ENCODE measurements around the gene TSPAN18. TPM values are rescaled to one million over a fixed set of nuclear protein-coding genes. Genes with fewer than 3 reads are reported as not detected.

TSPAN18 gene
- total RNA-seq, 1 donor from 2014 or later = 44.9 TPM

DNA sequence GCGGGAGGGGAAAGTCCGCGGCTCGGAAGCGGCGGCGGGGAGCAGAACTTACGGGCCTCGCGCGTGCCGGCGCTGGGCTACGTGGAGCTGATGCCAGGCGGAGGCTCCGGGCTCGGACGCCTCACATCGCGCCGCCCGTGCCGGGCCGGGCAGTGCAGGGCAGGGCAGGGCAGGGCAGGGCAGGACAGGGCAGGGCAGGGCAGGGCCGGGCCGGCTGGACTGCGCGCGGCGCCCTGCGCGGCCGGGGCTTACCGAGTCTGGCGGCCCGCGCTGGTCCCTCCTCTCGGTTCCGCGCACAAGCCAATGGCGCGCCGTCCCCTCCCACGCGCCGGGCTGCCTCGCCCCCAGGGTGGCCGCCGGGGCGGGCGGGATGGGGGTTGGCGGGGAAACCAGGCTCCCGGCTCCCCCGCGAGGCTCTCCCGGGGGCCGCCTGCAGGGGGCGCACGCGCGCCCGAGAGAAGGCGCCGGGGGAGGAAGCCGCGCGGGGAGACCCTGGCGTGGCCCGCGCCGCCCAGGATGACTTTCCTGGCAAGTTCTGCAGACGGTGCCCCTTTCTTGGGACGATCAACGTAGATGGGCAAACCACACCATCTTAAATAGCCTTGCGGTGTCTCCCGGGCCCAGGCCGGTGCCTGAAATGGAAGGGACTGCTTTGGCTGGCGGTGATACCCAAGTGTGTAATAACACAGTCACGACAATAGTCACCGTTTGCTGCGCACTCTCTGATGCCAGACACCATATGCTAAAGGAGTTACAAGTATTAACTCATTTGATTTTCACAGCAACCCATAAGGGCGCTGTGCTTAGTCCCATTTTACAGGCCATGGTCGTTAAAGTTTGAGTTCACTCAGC lies 224.1 kb downstream of the TSPAN18 start, which contains the start of gene TP53I11:
TSS of gene TP53I11 (minus strand) at position 259 of the 852 bp plus-strand sequence. CDS start 12,548 bp downstream, outside the sequence.
- intact Hi-C loops (cut with micrococcal nuclease) = loop anchor here (1.0 to 2.0 kb wide), 3 partner anchors 15 to 196 kb away; partner anchors contain the start of gene PRDM11

DNA sequence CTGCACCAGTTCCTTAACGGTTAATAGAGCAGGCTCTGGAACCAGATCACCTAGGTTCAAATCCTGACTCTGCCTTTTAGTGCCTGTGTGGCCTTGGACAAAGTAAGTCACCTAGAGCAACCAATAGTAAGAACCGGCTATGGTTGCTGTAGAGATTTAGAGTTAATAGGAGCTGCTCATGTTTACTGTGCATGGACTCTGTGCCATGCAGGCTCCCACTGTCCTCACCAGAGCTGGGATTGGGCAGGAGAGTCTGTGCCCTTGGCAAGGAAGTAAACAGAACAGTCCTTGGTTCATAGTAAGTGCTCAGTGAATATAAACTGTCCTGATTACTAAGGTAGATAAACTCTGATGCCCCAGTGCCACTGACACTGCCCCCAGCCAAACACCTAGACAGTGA lies 225.3 kb downstream of the TSPAN18 start:
- intact Hi-C loops (cut with micrococcal nuclease) = no loop called here

DNA sequence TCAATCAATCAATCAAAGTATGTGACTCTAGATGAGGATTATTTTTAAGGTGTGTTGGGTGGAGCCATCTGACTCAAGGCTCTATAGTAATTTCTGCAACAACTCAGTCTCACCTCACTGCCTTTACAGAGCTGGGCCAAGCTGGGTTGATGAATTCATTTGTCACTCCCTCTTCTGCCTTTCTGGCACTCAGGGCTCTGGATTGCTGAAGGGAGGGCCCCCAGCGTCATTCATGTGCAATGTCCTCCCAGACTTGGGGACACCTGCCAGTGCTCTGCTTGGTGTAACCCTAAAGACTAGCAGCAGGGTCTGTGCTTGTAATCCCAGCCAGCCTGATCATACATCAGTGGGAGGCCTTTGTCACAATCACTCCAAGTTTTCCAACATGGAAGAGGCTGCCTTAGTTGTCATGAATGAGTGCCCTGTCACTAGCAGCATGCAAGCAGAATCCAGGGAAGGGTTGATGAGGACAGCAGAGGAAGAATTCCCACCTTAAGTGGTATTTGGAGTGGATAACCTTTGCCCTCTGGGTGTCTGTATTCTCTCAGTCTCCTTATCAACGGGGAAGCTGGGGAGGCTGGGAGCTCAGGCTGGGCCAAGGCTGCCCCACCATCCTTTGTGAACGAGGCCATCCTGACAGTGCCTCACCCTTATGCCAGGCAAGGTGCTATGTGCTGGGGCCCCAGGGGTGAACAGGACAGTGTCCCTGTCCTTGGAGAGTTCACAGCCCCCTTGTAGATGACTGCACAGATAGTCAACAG lies 225.9 kb downstream of the TSPAN18 start:
- intact Hi-C loops (cut with micrococcal nuclease) = no loop called here

DNA sequence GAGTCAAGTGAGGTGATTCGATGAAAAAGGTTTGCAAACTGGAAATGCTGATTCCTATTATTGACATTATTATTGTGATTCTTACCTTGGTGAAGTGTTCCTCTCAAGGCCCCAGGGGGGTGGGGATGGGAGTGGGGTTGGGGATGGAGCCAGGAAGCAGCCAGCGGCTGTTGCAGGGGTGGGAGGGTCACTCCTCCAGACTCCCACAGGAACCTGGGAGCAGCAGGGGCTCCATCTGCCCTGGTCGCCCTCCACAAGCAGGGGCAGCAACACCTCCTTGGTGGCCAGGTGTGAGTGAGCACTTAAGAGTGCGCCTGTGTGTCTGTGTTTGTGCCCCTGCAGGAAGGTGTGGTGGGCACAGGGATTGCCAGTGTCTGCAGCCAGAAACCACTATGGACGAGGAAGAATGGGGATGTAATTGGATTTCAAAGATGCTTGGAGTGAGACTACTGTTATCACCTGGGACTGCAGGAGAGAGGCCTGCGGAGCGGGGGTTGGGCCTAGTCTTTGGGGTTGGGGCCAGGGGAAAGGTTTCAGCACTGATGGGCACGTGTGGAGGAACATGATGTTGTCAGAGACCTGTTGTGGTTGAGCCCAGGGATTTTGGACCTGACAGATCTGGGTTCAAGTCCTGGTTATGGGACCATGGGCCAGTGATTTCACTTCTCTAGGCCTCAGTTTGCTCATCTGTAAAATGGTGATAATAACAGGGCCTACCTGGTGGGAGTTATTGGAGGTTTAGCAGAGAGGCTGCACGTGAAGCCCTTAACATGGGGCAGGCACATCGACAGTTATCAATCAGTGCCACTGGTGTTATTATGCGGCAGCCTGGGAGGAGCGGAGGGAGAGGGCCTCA lies 227.5 kb downstream of the TSPAN18 start:
- intact Hi-C loops (cut with micrococcal nuclease) = no loop called here

DNA sequence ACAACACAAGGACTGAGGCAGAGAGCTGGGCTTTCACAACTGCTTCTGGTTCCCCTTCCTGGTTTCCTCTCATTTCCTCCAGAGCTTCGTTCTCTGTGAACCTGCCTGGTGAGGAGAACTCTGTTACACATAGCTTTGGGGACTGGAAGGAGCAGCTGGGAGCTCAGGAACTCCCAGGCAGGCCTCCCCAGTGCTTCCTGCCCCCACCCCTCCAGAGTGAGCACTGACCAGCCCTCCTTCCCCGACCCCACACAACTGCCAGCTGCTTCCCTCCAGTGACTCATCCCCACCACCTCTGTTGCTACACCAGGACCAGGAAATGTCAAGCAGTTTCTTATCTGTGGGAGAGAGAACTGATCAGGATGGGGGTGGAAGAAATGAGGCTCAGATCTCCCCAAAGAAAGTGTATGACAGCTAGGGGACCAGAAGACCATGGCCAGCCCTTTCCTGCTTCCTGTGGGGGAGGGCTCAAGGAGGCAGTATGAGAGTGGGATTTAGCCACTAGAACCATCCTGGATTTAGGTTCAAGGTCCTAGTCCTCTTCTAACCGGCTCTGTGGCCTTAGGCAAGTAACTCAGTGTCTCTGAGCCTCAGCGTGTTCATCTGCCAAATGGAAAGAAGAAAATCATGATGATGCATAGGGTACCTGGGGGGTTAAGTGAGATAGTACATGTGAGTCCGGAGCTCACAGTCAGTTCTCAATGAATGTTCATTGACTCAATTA lies 228.4 kb downstream of the TSPAN18 start:
- intact Hi-C loops (cut with micrococcal nuclease) = no loop called here

DNA sequence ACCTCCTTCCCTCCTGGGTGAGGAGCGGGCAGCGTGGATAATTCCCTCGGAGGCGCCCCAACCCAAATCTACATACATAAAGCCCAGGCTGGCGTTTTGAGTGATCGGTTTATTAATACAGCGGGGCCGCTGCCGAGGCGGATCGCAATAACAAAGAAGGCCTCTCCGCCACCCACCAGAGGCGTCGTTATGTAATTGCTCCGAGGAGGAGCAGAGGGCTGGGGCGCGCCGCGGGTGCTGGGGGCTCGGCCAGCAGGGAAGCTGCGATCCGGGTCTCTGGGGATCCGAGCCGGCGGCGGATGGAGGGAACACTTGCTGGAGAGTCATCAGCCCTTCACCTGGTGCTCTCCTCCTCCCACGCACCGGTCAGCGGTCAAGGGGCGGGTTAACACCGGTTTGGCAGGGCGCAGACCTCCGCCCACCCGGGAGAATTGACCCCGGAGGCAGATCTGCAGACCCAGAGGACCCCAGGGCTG lies 230.3 kb downstream of the TSPAN18 start:
- intact Hi-C loops (cut with micrococcal nuclease) = no loop called here

DNA sequence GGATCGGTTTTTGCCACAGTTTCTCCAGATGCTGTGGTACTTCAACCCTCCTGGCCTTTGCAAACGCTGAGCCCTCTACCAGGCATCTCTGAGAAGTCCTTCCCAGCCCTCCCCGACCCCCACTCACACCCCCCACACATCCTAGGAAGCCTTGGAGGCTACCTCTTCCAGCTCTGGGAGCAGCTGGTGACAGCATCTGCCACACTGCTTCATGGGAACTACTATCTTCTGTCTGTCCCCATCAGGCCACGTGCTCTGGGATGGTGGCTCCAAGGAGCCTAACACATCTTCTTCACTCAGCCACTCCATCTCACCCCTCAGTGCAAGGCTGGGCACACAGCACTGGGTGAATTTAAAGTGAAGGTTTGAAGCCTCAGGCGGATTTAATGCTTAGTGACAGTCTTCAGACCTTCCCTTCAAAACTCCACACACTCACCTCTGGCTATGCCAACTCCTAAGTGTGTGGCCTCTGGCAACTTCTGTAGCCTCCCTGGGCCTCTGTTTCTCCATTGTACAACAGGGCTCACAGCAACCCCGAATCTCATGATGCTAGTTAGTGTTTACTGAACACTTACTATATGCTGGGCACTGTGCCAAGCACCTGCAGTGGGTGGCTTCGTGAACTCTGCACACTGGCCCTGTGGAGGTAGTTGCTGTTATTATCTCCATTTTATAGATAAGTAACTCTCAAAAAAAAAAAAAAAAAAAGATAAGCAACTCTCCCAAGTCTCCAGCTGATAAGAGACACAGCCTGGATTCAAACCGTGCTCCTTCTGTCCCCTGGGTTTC lies 231.2 kb downstream of the TSPAN18 start:
- intact Hi-C loops (cut with micrococcal nuclease) = no loop called here

DNA sequence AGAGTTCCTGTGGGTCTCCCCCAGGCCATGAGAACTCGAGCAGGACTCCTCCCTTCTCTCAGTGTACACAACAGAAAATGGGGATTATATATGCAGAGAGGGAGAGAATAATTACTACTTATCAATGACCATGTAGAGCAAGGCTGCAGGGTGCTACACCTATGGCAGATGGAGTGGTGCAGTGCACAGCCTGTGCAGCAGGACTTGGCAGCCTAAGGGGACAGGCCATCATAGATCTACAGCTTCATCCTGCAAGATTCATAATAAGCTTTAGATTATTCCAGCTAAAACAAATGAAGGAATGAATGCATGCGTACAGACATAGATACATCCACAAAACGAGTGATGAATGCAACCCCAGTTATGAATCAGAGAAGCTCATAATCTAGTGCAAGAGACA lies 232.3 kb downstream of the TSPAN18 start:
- intact Hi-C loops (cut with micrococcal nuclease) = no loop called here

DNA sequence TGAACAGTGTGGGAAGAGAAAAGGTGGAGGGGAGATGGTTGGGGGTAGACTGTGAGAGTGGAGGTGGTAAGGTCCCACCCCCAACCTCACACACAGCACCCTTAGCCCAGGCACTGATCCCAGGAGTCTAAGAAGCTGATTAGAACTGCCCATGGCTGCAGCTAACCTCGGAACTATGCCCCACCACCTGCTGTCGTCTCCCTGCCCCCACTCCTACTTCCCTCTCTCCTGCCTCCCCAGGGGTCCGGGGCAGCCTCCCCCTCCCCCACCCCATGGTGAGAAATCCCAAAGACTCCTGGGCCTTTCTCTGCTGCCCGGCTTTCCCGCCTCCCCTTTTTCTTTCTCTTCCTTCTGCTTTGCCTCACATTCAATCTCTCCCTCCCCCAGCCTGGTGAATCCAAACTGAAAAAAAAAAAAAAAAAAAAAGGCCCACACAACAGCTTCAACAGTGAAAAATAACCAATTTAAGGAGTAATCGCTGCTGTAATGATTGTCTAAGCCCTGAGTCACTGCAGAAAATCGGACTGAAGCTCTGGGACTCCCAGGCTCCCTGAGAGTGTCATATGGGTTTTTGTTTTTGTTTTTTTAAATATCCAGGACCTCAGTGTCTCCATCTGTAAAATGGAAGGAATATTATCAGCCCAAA lies 233.6 kb downstream of the TSPAN18 start:
- intact Hi-C loops (cut with micrococcal nuclease) = no loop called here

DNA sequence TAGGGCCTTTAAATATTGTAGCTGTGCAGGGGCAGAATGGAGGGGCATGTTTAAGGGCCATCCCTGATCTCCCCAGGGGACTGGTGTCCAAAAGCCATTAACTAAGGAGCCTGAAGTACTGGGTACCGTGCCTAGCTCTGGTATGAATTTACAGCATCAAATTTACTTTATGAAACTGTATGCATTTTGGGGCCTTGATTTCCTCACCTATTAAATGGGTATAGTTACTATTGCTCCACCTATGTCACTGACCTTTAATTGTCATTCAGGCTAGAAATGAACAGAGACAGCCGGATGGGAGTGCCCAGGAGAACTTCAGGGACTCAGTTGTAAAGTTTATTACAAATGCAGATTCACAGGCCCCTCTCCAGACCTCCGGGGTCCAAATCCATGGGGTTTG lies 235.7 kb downstream of the TSPAN18 start:
- intact Hi-C loops (cut with micrococcal nuclease) = no loop called here

DNA sequence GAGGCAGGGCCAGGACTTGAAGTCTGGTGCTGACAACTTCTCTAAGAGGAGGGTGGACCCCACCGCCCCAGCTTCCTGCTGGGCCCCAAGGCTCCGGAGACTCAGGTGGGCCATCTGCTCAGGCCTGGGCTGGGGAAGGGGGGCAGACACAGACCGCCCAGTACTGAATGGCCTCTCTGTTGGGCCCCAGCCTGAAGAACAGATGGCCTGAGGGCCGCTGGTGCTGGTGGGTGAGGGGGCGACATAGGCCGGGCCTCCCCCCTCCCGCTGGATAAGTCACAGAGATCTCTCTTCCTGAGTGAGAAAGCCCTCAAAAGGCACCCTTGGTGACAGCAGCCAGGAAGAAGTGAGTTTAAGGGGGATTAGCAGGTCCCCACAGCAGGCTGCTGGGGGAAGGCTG lies 236.4 kb downstream of the TSPAN18 start:
- intact Hi-C loops (cut with micrococcal nuclease) = no loop called here

DNA sequence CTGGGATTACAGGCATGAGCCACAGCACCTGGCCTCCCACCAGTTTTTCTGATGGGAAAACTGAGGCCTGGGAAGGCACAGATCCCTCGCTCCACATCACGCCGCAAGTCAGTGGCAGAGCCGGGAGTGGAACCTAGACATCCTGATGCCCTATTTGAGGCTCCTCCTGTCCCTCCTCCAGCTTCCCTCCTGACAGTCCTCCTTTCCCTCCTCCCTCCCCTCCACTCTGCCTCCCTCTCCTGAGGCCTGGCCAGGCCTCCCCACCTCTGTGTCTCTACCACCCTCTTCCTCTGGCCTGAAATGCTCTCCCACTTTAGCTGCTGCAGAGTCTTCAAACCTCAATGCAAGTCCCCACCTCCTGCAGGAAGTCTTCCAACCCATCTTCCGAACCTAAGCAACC lies 237.2 kb downstream of the TSPAN18 start:
- intact Hi-C loops (cut with micrococcal nuclease) = no loop called here

DNA sequence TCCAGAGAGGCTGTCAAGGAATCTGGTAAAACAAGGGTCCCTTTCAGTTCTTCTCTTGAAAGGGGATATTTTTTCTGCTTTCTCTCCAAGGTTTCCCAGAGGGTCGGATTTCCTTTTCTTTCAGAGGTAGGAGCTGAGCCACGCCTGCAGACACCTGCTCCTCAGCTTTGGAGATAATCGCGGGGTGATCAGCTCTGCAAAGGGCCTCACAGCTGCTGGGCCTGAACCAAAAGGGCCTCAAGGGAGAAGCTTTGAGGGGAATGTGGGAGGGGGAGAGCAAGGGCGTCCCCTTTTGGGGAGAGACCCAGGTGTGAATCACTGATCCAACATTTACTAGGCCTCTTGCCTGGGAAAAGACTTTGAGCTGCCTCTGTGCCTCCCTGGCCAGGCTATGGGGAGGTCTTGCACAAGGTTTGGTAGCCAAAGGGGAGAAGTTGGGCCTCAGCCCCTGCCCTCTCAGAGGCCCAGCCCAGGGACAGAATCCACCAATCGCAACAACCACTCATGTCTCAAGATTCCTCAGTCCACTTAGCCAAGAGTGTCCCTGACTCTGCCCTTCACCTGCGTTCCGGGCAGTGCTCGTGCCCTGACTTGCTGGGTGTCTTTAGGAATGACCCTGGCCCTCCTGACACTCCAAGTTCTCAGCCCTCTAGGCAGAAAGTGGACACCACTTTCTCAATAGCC lies 237.9 kb downstream of the TSPAN18 start:
- intact Hi-C loops (cut with micrococcal nuclease) = no loop called here

DNA sequence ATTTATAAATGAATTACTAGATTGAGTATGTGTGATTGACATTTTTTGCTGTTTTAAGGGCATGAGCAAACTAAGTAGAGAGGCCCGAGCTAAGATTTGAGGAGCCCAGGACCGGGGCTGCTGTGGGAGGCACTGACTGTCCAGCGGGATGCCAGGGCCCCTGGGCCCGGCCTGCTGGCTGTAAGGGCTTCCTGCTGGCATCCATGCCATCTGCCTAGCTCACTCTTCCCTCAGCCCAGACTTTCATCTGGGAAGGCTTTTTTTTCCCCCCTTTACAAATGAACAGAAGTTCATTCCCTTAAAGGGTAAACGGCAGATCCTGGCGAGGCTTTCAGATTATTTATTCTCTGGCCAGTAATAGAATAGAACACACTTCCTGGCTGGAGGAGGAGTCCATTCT lies 239.9 kb downstream of the TSPAN18 start:
- intact Hi-C loops (cut with micrococcal nuclease) = no loop called here

DNA sequence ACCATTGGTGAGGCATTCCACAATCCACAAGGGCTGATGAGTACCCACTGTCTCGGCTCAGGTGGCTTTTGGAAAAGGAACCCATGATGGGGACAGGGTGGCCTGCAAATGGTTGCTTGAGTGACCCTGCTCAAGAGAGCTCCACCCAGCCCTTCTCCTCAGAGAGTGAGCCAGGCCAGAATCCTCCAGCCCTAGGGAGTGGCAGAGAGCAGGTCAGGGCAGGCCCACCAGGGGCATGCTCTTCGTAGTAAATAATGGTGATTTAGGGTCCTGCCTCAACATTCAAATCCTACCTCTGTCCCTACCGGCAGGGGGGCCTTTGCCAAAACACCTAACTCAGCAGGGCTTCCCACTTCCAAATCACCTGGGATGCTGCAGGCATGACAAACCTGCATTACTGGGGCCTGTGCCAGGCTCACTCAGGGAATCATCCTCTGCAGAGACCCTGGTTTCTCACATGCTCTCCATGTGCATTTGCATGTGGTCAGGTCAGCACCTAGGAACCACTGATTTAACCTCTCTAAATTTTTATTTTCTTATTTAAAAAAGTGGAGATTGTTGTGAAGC lies 241.3 kb downstream of the TSPAN18 start:
- intact Hi-C loops (cut with micrococcal nuclease) = no loop called here

DNA sequence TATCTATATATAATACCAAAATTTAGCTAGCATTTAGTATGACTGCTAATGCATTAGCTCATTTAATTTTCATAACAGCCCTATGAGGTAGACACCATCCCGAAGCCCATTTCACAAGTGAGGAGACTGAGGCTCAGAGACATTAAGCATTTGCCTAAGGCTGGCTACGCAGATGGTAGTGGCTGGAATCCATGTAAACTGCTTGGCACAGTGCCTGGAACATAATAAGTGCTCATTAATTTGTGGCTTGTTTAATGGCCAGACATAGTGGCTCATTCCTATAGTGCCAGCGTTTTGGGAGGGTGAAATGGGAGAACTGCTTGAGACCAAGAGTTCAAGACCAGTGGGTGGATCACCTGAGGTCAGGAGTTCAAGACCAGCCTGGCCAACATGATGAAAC lies 241.7 kb downstream of the TSPAN18 start:
- intact Hi-C loops (cut with micrococcal nuclease) = no loop called here

DNA sequence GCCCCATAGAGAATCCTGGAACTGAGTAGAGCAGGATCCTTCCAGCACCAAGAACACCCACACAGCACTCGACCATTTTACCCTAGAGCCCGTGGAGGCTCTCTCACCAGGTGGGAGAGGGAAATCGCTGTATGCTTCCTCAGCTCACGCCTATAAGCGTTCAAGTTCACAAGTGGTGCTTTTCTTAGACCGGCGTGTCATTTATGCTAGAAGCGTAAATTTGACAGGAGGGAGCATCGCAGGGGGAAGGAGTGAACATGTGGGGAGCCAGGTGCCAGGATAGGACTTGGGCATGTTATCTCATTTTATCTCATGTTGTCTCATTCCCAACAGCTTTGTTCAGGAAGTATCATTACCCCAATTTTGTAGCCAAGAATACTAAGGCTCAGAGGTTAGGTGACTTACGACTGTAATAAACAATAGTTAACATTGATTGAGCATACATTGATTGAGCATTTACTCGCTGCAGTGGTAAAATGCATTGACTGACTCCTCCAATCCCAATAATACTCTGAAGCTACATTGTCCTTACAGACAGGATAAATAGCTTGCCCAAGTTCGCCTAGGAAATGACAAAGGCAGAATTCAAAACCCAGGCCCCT lies 243.0 kb downstream of the TSPAN18 start:
- intact Hi-C loops (cut with micrococcal nuclease) = no loop called here

DNA sequence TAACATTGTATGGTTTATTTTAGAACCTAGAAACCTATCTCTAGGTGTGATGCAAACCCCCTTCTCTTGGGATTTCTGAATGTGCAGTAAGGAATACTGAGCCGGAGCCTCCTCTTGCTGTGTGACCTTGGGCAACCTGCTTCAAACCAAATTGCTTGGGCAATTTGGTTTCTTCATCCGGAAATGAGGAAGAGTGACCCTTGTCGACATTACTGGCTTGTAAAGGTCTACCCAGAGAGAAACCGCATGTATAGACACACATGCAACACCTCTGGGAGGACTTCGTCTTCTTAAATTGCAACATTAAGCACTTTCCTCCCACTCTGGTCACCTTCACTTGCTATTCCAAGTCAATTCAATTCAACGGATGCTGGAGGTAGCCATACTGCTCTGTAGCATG lies 243.5 kb downstream of the TSPAN18 start:
- intact Hi-C loops (cut with micrococcal nuclease) = no loop called here

Measured in T-helper 1 cell treated with Interleukin-12 subunit alpha and Interleukin-12 subunit beta and Interleukin-4 antibody, amounts not matched to agents 30 ng/mL and 1 ng/mL, for 36 hours (primary cell).